Esophagus squamous epithelium (tissue), 5 donors: ENCODE results near the gene WDR64. TPM values are rescaled to one million over a fixed set of nuclear protein-coding genes. Genes with fewer than 3 reads are reported as not detected.

ENCODE experiments used
- DNase-seq: peaks from one replicate; lab custom pipeline; 2025; lab: John Stamatoyannopoulos, UW
- H3K27ac ChIP-seq, 4 donors: fragments of 200-600 bp; sonication (generic); one replicate each; pipeline ENCODE4 v1.5.1; 2016 to 2019; ENCODE audit warnings: mild to moderate bottlenecking in 1 of 4
- H3K27me3 ChIP-seq, 4 donors: fragments of 200-600 bp; sonication (generic); 1 replicate in 3 of 4; 2 replicates in 1 of 4; pipeline versions ENCODE4 v1.5.1 to v1.6.0; 2017 to 2021; ENCODE audit warnings: antibody characterized with exemption in 1 of 4
- H3K36me3 ChIP-seq, 3 donors: fragments of 200-600 bp; sonication (generic); one replicate each; pipeline ENCODE4 v1.5.1; 2016 to 2019
- H3K4me1 ChIP-seq, 3 donors: fragments of 200-600 bp; sonication (generic); one replicate each; pipeline ENCODE4 v1.5.1; 2017 to 2019
- H3K4me3 ChIP-seq, 4 donors: fragments of 200-600 bp; sonication (generic); 1 replicate in 3 of 4; 2 replicates in 1 of 4; pipeline ENCODE4 v1.5.1; 2016 to 2019; ENCODE audit warnings: mild to moderate bottlenecking in 2 of 4, moderate library complexity in 1 of 4
- H3K9me3 ChIP-seq, 3 donors: fragments of 200-600 bp; sonication (generic); one replicate each; pipeline ENCODE4 v1.5.1; 2016 to 2019
- CTCF ChIP-seq, 6 experiments: fragments of 450-650 bp in 4 of 6; fragments of 200-600 bp in 2 of 6; sonication (generic) in 2 of 6; IDR thresholded peaks; one replicate each; pipeline ENCODE4 v1.5.1; 2016 to 2019; ENCODE audit warnings: antibody characterized with exemption in 6 of 6, mild to moderate bottlenecking in 4 of 6, moderate library complexity in 4 of 6
- POLR2A ChIP-seq, 4 donors: fragments of 450-650 bp; IDR thresholded peaks; one replicate each; pipeline ENCODE4 v1.6.1; 2017; ENCODE audit warnings: antibody characterized with exemption in 4 of 4, mild to moderate bottlenecking in 4 of 4, moderate library complexity in 3 of 4
- WGBS, 2 donors: methylation state at CpG; one replicate each; pipeline ENCODE4 v1.1.5; 2018; 5-methylcytosine and 5-hydroxymethylcytosine counted together
- intact Hi-C: fragments of 100-400 bp; cut with DNase I; formaldehyde crosslinking; loops from one replicate; pipeline ENCODE4 v1.15.0; 2022
- total RNA-seq, 4 donors: library from RNA; depleted of rRNA; stranded (reverse); fragments of >200 nt; gene quantifications; one replicate each; pipeline ENCODE4 v1.1.0, GENCODE V29; 2016
- donor health status: DM: yes; HTN: yes; CAD: no.

The WDR64 gene
- total RNA-seq, 4 donors from 2014 or later: not detected

- no peaks in the 10 kb centered on the region for H3K4me1 ChIP-seq
- H3K4me3 ChIP-seq: no peak overlapping the region
- H3K36me3 ChIP-seq: no peaks in the 10 kb centered on the region
- intact Hi-C loops: no loop called here
- no peak overlapping the region for H3K27ac ChIP-seq
- WGBS, 2 donors: 79 to 80% methylated on average over 5 of the region's 5 CpGs
- H3K9me3 ChIP-seq: no peaks in the 10 kb centered on the region
- DNase-seq: no peak
- TF ChIP-seq CTCF (IDR thresholded peaks at IDR 0.05) (no peak), POLR2A (IDR thresholded peaks at IDR 0.05) (no peak)
- H3K27me3 ChIP-seq: no peaks in the 10 kb centered on the region
These were observed 8.4 kb downstream of the WDR64 start for GRCh38 chr1:241660424-241660972.

- H3K27me3 ChIP-seq: no peaks in the 10 kb centered on the region
- no peaks in the 10 kb centered on the region for H3K36me3 ChIP-seq
- 84 to 87% methylated on average over 3 of the region's 3 CpGs for WGBS, 2 donors
- intact Hi-C loops: no loop called here
- no peaks in the 10 kb centered on the region for H3K4me1 ChIP-seq
- no peaks in the 10 kb centered on the region for H3K9me3 ChIP-seq
- DNase-seq: no peak
- TF ChIP-seq CTCF (IDR thresholded peaks at IDR 0.05): no peak
- TF ChIP-seq POLR2A (IDR thresholded peaks at IDR 0.05): no peak
- no peak overlapping the region for H3K4me3 ChIP-seq
- H3K27ac ChIP-seq: no peak overlapping the region
These were observed 14.3 kb downstream of the WDR64 start for GRCh38 chr1:241666419-241666818.

GRCh38 chr1:241672301-241672700 lies 20.2 kb downstream of the WDR64 start:
- TF ChIP-seq CTCF (IDR thresholded peaks at IDR 0.05): no peak
- TF ChIP-seq POLR2A (IDR thresholded peaks at IDR 0.05): no peak
- no peak overlapping the region for H3K27ac ChIP-seq
- H3K4me3 ChIP-seq: no peak overlapping the region
- DNase-seq: no peak
- H3K27me3 ChIP-seq: no peaks in the 10 kb centered on the region
- no peaks in the 10 kb centered on the region for H3K9me3 ChIP-seq
- 75 to 80% methylated on average over 1 of the region's 1 CpG for WGBS, 2 donors
- no peaks in the 10 kb centered on the region for H3K4me1 ChIP-seq
- no peaks in the 10 kb centered on the region for H3K36me3 ChIP-seq
- intact Hi-C loops: no loop called here

- no peaks in the 10 kb centered on the region for H3K4me1 ChIP-seq
- no peaks in the 10 kb centered on the region for H3K36me3 ChIP-seq
- H3K27ac ChIP-seq: no peak overlapping the region
- WGBS, 2 donors: 100% methylated on average over 1 of the region's 1 CpG
- H3K27me3 ChIP-seq: no peaks in the 10 kb centered on the region
- H3K4me3 ChIP-seq: no peak overlapping the region
- no peaks in the 10 kb centered on the region for H3K9me3 ChIP-seq
- no peak for DNase-seq
- intact Hi-C loops: no loop called here
- no peak for TF ChIP-seq POLR2A (IDR thresholded peaks at IDR 0.05)
- no peak for TF ChIP-seq CTCF (IDR thresholded peaks at IDR 0.05)
These were observed 22.8 kb downstream of the WDR64 start for GRCh38 chr1:241674805-241675384.

GRCh38 chr1:241675983-241676382 lies 23.9 kb downstream of the WDR64 start:
- intact Hi-C loops: no loop called here
- Histone ChIP-seq H3K36me3 (no peaks in the 10 kb centered on the region), H3K27ac (no peak overlapping the region), H3K27me3 (no peaks in the 10 kb centered on the region), H3K4me3 (no peak overlapping the region), H3K4me1 (no peaks in the 10 kb centered on the region), H3K9me3 (no peaks in the 10 kb centered on the region)
- 70 to 84% methylated on average over 4 of the region's 4 CpGs for WGBS, 2 donors
- TF ChIP-seq CTCF (IDR thresholded peaks at IDR 0.05): no peak
- no peak for TF ChIP-seq POLR2A (IDR thresholded peaks at IDR 0.05)
- DNase-seq: no peak
